Measurements from ENCODE around the gene GADL1. TPM values are rescaled to one million over a fixed set of nuclear protein-coding genes. Genes with fewer than 3 reads are reported as not detected.
A peak's percentile ranks its signal among the peaks of the same experiment; 100 is the strongest.

The GADL1 gene
- total RNA-seq, 1 donor from 2014 or later: 0.12 TPM

DNA sequence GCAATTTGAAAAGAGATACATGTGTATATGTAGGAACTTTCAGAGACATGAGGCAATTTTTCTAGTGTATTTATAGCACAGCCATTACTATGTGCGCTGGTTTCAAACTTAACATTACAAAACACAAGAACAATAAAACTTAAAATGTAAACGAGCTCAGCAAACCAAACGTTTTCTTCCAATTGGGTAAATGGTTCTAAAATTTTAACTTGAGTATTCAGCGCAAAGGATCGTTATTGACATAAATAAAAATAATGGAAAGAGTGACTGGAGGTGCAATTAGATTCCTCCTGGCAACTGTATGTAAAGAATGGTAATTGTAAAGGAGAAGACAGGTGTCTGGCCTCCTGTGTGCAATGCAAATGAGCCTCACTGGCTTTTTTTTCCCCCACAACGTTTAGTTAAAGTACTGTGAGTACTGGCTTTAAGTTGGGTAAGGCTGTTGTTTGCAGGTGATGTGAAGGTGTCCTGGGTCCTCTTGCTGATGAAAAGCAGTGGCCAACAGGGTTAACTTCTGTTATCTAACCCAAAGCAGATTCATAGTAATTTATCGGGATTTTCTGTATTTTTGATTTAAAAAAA is 14.1 kb upstream of the GADL1 start:
- Mint-ChIP-seq H3K4me3 (no peak overlapping the region), H3K27ac (ENCODE audit: unreplicated experiment) (no peak overlapping the region), H3K27me3 (ENCODE audit: low read depth) (no peaks in the 10 kb centered on the region), H3K36me3 (ENCODE audit: low read depth) (no peaks in the 10 kb centered on the region), H3K9me3 (no peaks in the 10 kb centered on the region), H3K4me1 (no peaks in the 10 kb centered on the region)
- TF ChIP-seq, protein P1, sequence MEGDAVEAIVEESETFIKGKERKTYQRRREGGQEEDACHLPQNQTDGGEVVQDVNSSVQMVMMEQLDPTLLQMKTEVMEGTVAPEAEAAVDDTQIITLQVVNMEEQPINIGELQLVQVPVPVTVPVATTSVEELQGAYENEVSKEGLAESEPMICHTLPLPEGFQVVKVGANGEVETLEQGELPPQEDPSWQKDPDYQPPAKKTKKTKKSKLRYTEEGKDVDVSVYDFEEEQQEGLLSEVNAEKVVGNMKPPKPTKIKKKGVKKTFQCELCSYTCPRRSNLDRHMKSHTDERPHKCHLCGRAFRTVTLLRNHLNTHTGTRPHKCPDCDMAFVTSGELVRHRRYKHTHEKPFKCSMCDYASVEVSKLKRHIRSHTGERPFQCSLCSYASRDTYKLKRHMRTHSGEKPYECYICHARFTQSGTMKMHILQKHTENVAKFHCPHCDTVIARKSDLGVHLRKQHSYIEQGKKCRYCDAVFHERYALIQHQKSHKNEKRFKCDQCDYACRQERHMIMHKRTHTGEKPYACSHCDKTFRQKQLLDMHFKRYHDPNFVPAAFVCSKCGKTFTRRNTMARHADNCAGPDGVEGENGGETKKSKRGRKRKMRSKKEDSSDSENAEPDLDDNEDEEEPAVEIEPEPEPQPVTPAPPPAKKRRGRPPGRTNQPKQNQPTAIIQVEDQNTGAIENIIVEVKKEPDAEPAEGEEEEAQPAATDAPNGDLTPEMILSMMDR (conservative IDR thresholded peaks at IDR 0.05): no peak
- no peak for DNase-seq (ENCODE audit: low read depth, low spot score)

DNA sequence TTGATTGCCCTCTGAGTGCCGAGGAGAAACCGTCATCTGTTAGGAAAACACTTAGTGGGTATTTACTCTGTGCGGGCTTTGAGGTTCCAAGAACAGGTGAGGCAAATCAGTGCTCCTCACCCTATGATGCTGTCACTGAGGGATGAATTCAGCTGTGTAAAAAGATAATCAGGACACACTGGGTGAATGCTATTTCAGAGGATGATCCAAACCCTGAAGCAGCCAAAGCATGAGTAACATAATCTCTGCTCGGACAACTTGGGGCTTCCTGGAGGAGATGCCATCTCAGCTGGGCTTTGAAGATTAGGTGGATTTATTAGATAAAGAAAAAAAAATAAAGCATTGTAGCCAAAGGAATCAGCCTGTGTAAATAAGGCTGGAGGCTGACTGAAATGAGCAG is 10.5 kb upstream of the GADL1 start:
- Mint-ChIP-seq H3K4me3 (no peak overlapping the region), H3K4me1 (no peaks in the 10 kb centered on the region), H3K27me3 (ENCODE audit: low read depth) (no peaks in the 10 kb centered on the region), H3K27ac (ENCODE audit: unreplicated experiment) (no peak overlapping the region), H3K36me3 (ENCODE audit: low read depth) (no peaks in the 10 kb centered on the region), H3K9me3 (no peaks in the 10 kb centered on the region)
- DNase-seq (ENCODE audit: low read depth, low spot score): no peak
- TF ChIP-seq, protein P1 (conservative IDR thresholded peaks at IDR 0.05): no peak

DNA sequence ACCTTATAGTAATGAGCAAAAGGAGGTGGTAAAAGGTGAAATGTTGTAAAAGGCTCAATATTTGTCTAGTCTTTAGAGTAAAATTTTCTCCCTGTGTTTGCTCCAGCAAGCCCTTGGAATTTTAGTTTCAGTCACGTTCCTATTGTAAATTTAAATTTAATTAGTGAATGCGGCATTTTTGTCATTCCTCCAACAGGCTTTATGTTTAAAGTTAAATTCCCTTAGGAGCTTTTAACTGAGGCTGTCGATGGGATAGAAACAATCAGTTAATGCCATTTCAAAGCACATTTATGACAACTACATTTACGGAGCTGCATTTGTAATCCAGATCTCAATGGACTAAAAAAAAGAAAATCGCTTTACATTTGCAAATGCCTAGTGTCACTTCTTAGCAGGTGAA is 868 bp upstream of the GADL1 start:
- Mint-ChIP-seq H3K4me3 (peak overlapping the region; percentile 42), H3K36me3 (ENCODE audit: low read depth) (no peaks in the 10 kb centered on the region), H3K27me3 (ENCODE audit: low read depth) (peaks cover 47% of the 10 kb centered on the region), H3K4me1 (peaks cover 14% of the 10 kb centered on the region), H3K9me3 (no peaks in the 10 kb centered on the region), H3K27ac (ENCODE audit: unreplicated experiment) (no peak overlapping the region)
- TF ChIP-seq, protein P1 (conservative IDR thresholded peaks at IDR 0.05): no peak
- no peak for DNase-seq (ENCODE audit: low read depth, low spot score)

DNA sequence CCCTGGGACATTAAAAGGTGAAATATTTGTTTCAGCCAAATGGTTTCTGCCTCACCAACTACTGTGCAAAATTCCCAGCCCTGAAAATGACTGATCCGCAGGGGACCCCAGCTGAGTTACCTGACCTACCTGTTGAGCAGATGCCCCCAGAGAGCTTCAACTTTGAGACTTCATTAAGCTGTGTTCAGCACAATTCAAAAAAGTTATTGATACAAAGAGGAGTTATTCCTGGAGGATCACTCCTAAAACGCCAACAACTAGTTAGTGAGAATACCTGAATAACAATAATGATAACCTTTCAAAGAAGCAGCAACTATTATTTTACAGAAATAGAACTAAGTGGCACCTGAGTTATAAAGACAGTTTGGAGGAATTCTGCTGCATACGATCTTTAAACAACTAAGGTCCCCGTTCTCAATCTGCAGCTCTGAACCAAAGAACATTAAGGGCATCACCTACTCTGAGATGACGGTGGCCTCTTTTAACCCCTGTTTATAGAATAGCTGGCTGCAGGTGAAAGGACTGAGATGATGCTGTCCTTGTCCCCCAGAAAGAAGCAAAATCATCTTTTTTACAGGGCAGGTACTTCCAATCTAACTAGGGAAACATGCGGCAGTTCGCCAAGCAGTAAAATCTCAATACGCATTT is 659 bp downstream of the GADL1 start:
- Mint-ChIP-seq H3K4me3 (peak overlapping the region; percentile 66), H3K27me3 (ENCODE audit: low read depth) (peaks cover 48% of the 10 kb centered on the region), H3K27ac (ENCODE audit: unreplicated experiment) (no peak overlapping the region), H3K9me3 (no peaks in the 10 kb centered on the region), H3K4me1 (peaks cover 14% of the 10 kb centered on the region), H3K36me3 (ENCODE audit: low read depth) (no peaks in the 10 kb centered on the region)
- no peak for DNase-seq (ENCODE audit: low read depth, low spot score)
- TF ChIP-seq, protein P1 (conservative IDR thresholded peaks at IDR 0.05): no peak

DNA sequence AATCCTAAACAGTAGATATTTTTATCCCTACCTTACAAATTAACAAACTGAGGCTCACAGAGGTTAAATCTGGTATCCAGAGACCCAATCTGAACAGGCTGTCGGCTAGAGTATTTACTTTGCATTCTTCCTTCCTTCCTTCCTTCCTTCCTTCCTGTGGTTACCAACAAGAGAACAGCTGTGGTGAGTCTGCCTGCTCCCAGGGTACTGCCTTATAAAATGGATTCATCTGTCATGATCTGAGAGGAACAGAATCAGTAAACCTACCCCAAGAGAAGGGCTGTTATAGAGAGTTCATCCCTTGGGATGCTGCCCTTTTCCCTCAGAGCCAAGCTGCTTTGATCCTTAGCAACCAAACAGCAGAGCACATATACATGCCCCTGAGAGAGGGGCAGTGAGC is 3.6 kb downstream of the GADL1 start:
- H3K4me1 Mint-ChIP-seq: peaks cover 14% of the 10 kb centered on the region
- no peaks in the 10 kb centered on the region for H3K36me3 Mint-ChIP-seq (ENCODE audit: low read depth)
- H3K27me3 Mint-ChIP-seq (ENCODE audit: low read depth): peaks cover 45% of the 10 kb centered on the region
- H3K27ac Mint-ChIP-seq (ENCODE audit: unreplicated experiment): no peak overlapping the region
- TF ChIP-seq, protein P1 (conservative IDR thresholded peaks at IDR 0.05): no peak
- DNase-seq (ENCODE audit: low read depth, low spot score): no peak
- H3K9me3 Mint-ChIP-seq: no peaks in the 10 kb centered on the region
- H3K4me3 Mint-ChIP-seq: no peak overlapping the region
